ENCODE results near the gene KRT14. TPM values are rescaled to one million over a fixed set of nuclear protein-coding genes. Genes with fewer than 3 reads are reported as not detected.
"Not testable (repeated sequence)": the region's sequence is repeated elsewhere in the genome, so short reads cannot be mapped to it uniquely, and the experiment has no call there.

Gene KRT14
- total and polyA plus RNA-seq, 2 donors (not counting 1 experiment from before 2014, with no cell fraction given) = 0.94 TPM; not detected in 1

DNA sequence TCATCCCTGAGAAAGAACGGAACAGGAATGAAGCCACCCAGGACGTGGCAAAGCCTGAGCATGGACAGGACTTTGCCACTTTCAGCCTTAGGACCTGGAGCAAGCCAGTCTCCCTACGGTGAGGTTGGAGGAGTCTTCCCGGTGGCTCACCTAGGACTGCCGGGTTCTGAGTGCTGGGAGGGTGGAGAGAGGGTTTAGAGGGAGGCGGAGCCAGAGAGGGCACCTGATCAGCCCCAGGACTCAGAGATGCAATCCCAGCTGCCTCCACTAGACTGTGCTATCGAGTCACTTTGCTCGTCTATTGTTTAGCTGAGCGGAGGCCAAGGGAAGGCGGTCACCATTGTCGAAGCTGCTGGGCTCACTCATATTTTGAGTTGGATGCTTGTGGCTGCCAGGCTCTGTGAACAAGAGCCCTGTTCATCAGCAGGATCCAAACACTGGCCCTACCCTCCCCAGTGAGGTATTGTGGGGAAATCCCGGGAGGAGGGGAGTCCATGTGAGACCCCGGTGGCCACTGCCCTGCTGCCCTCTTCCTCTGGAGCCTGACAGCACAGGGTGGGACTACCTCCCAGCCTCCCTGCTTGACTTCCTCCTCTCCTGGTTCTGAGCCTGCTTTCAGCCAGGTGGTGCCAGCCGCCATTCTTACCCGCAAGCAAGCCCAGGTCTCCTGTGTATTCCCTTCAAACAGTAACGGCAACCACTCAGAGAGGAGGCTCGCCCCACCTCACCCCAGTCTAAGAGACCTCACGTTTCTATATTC lies 7.0 kb downstream of the KRT14 start:
- Histone ChIP-seq H3K4me1 (ENCODE audit: control insufficient read depth, extremely low read depth, insufficient read depth, low read length) (no peaks in the 10 kb centered on the region), H3K4me2 (ENCODE audit: extremely low read depth, insufficient read depth, low read length) (no peak overlapping the region), H3K27ac (ENCODE audit: insufficient read depth, low read length) (no peak overlapping the region), H3K4me3 (replicated peaks in 1 of 4; ENCODE audit: control extremely low read depth in 1 of 4, insufficient read depth in 1 of 4, low read depth in 3 of 4, low read length in 4 of 4) (no peak overlapping the region), H3K9me3 (ENCODE audit: control insufficient read depth, insufficient read depth, low read depth, low read length) (no peaks in the 10 kb centered on the region), H3K79me2 (ENCODE audit: control insufficient read depth, insufficient read depth, low read length) (no peaks in the 10 kb centered on the region), H3K27me3 (ENCODE audit: control insufficient read depth, insufficient read depth, low read length) (no peaks in the 10 kb centered on the region), H3K9ac (ENCODE audit: insufficient read depth, low read length) (no peak overlapping the region), H2AFZ (ENCODE audit: low read length) (no peak overlapping the region), H4K20me1 (ENCODE audit: control insufficient read depth, extremely low read depth, insufficient read depth, low read length) (no peaks in the 10 kb centered on the region), H3K36me3 (ENCODE audit: control insufficient read depth, insufficient read depth, low read length) (no peaks in the 10 kb centered on the region)
- TF ChIP-seq EZH2 (IDR thresholded peaks at IDR 0.05; ENCODE audit: low read length, missing control alignments) (no peak), CTCF (conservative IDR thresholded peaks at IDR 0.05 in 1 of 2, IDR thresholded peaks at IDR 0.05 in 1 of 2; ENCODE audit: low read depth in 1 of 2, low read length in 2 of 2) (peak; percentile 57 to 91)
- peak; percentile 55 to 61 for DNase-seq (ENCODE audit: low read depth in 2 of 2)

GRCh38 chr17:41578971-41579370 lies 7.7 kb downstream of the KRT14 start:
- Histone ChIP-seq H3K4me1 (ENCODE audit: control insufficient read depth, extremely low read depth, insufficient read depth, low read length) (no peaks in the 10 kb centered on the region), H3K9ac (ENCODE audit: insufficient read depth, low read length) (no peak overlapping the region), H3K79me2 (ENCODE audit: control insufficient read depth, insufficient read depth, low read length) (no peaks in the 10 kb centered on the region), H2AFZ (ENCODE audit: low read length) (no peak overlapping the region), H3K27ac (ENCODE audit: insufficient read depth, low read length) (no peak overlapping the region), H3K27me3 (ENCODE audit: control insufficient read depth, insufficient read depth, low read length) (no peaks in the 10 kb centered on the region), H4K20me1 (ENCODE audit: control insufficient read depth, extremely low read depth, insufficient read depth, low read length) (no peaks in the 10 kb centered on the region), H3K9me3 (ENCODE audit: control insufficient read depth, insufficient read depth, low read depth, low read length) (no peaks in the 10 kb centered on the region), H3K4me2 (ENCODE audit: extremely low read depth, insufficient read depth, low read length) (no peak overlapping the region), H3K4me3 (replicated peaks in 1 of 4; ENCODE audit: control extremely low read depth in 1 of 4, insufficient read depth in 1 of 4, low read depth in 3 of 4, low read length in 4 of 4) (no peak overlapping the region), H3K36me3 (ENCODE audit: control insufficient read depth, insufficient read depth, low read length) (no peaks in the 10 kb centered on the region)
- no peak for DNase-seq (ENCODE audit: low read depth in 2 of 2)
- TF ChIP-seq CTCF (conservative IDR thresholded peaks at IDR 0.05 in 1 of 2, IDR thresholded peaks at IDR 0.05 in 1 of 2; ENCODE audit: low read depth in 1 of 2, low read length in 2 of 2) (no peak), EZH2 (IDR thresholded peaks at IDR 0.05; ENCODE audit: low read length, missing control alignments) (no peak)

- DNase-seq (ENCODE audit: low read depth in 2 of 2) = no peak
- Histone ChIP-seq H4K20me1 (ENCODE audit: control insufficient read depth, extremely low read depth, insufficient read depth, low read length) (no peaks in the 10 kb centered on the region), H2AFZ (ENCODE audit: low read length) (no peak overlapping the region), H3K79me2 (ENCODE audit: control insufficient read depth, insufficient read depth, low read length) (no peaks in the 10 kb centered on the region), H3K27me3 (ENCODE audit: control insufficient read depth, insufficient read depth, low read length) (no peaks in the 10 kb centered on the region), H3K4me3 (replicated peaks in 1 of 4; ENCODE audit: control extremely low read depth in 1 of 4, insufficient read depth in 1 of 4, low read depth in 3 of 4, low read length in 4 of 4) (no peak overlapping the region), H3K36me3 (ENCODE audit: control insufficient read depth, insufficient read depth, low read length) (no peaks in the 10 kb centered on the region), H3K9me3 (ENCODE audit: control insufficient read depth, insufficient read depth, low read depth, low read length) (no peaks in the 10 kb centered on the region), H3K27ac (ENCODE audit: insufficient read depth, low read length) (no peak overlapping the region), H3K9ac (ENCODE audit: insufficient read depth, low read length) (no peak overlapping the region), H3K4me1 (ENCODE audit: control insufficient read depth, extremely low read depth, insufficient read depth, low read length) (no peaks in the 10 kb centered on the region), H3K4me2 (ENCODE audit: extremely low read depth, insufficient read depth, low read length) (no peak overlapping the region)
- no peak for TF ChIP-seq EZH2 (IDR thresholded peaks at IDR 0.05; ENCODE audit: low read length, missing control alignments)
- TF ChIP-seq CTCF (conservative IDR thresholded peaks at IDR 0.05 in 1 of 2, IDR thresholded peaks at IDR 0.05 in 1 of 2; ENCODE audit: low read depth in 1 of 2, low read length in 2 of 2) = no peak
Observed at GRCh38 chr17:41578538-41578937, 8.2 kb downstream of the KRT14 start.

GRCh38 chr17:41576740-41577139 lies 10.0 kb downstream of the KRT14 start:
- not testable (repeated sequence) for H3K79me2 ChIP-seq (ENCODE audit: control insufficient read depth, insufficient read depth, low read length); H2AFZ ChIP-seq (ENCODE audit: low read length); H3K4me1 ChIP-seq (ENCODE audit: control insufficient read depth, extremely low read depth, insufficient read depth, low read length); H3K27ac ChIP-seq (ENCODE audit: insufficient read depth, low read length); H3K27me3 ChIP-seq (ENCODE audit: control insufficient read depth, insufficient read depth, low read length); H4K20me1 ChIP-seq (ENCODE audit: control insufficient read depth, extremely low read depth, insufficient read depth, low read length); H3K36me3 ChIP-seq (ENCODE audit: control insufficient read depth, insufficient read depth, low read length); DNase-seq (ENCODE audit: low read depth in 2 of 2); H3K4me3 ChIP-seq (replicated peaks in 1 of 4; ENCODE audit: control extremely low read depth in 1 of 4, insufficient read depth in 1 of 4, low read depth in 3 of 4, low read length in 4 of 4); H3K4me2 ChIP-seq (ENCODE audit: extremely low read depth, insufficient read depth, low read length); H3K9ac ChIP-seq (ENCODE audit: insufficient read depth, low read length); H3K9me3 ChIP-seq (ENCODE audit: control insufficient read depth, insufficient read depth, low read depth, low read length)

All from fibroblast of lung (primary cell).